HepG2 (cell line): ENCODE data around the gene MED19.

Source experiments
- ZNF143 ChIP-seq: sonication (generic); formaldehyde crosslinking; IDR thresholded peaks from 2 replicates; pipeline ENCODE4 v1.4.0; 2020; ENCODE audit warnings: missing genetic modification reagents
- TF ChIP-seq, protein P1 (sequence below): sonication (generic); formaldehyde crosslinking; IDR thresholded peaks from 2 replicates; pipeline ENCODE4 v1.4.0; 2020; ENCODE audit warnings: missing genetic modification reagents

DNA sequence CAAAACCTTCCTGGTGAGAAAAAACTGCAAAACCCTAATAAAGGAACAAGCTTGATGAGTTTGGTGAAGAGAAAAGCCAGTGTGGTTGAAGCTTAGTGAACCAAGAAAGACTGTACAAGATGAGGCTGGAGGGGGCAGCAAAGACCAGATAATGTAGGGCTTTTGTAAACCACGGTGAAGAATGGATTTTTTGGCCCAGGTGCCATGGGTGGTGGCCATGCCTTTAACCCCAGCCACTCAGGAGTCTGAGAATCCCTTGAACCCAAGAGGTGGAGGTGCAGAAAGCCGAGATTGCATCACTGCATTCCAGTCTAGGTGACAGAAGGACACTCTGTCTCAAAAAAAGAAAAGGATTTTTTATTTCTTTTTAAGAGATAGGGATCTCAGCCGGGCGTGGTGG is 49.1 kb downstream of the MED19 start:
- TF ChIP-seq, protein P1, sequence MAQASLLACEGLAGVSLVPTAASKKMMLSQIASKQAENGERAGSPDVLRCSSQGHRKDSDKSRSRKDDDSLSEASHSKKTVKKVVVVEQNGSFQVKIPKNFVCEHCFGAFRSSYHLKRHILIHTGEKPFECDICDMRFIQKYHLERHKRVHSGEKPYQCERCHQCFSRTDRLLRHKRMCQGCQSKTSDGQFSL (CRISPR knock-in tag), result no peak
- TF ChIP-seq ZNF143 (CRISPR knock-in tag), result no peak
